IPS DF 6.9 (cell line): Measurements from ENCODE around the gene AIMP2.
"Not testable (repeated sequence)": the region's sequence is repeated elsewhere in the genome, so short reads cannot be mapped to it uniquely, and the experiment has no call there.

Source experiments
- DNase-seq: peaks from one replicate; pipeline ENCODE4 v3.0.0-alpha.2; 2013; ENCODE audit warnings: low read depth, low spot score
- H3K27ac ChIP-seq: one replicate; pipeline ENCODE4 v1.5.1; 2013; ENCODE audit warnings: low read length, control low read depth
- H3K27me3 ChIP-seq: 2 replicates; pipeline ENCODE4 v1.6.1; 2013; ENCODE audit warnings: mild to moderate bottlenecking, low read length; ENCODE audit not compliant: control insufficient read depth, insufficient read depth
- H3K36me3 ChIP-seq: 2 replicates; pipeline ENCODE4 v1.6.1; 2013; ENCODE audit warnings: low read length; ENCODE audit not compliant: control insufficient read depth, insufficient read depth
- H3K4me1 ChIP-seq: 2 replicates; pipeline ENCODE4 v1.6.1; 2013; ENCODE audit warnings: low read length; ENCODE audit not compliant: control insufficient read depth, insufficient read depth
- H3K4me3 ChIP-seq: 2 replicates; pipeline ENCODE4 v1.5.1; 2013; ENCODE audit warnings: mild to moderate bottlenecking, low read length
- H3K9me3 ChIP-seq: 2 replicates; pipeline ENCODE4 v1.6.1; 2013; ENCODE audit warnings: low read length, inconsistent platforms; ENCODE audit not compliant: control insufficient read depth, insufficient read depth
- WGBS: extraction: QIAGEN DNeasy Blood & Tissue Kit; methylation state at CpG from one replicate; pipeline ENCODE4 v1.1.7; 2013; ENCODE audit warnings: mixed read lengths, missing lambda C conversion rate; ENCODE audit not compliant: insufficient read length, insufficient coverage; 5-methylcytosine and 5-hydroxymethylcytosine counted together

Gene AIMP2

DNA sequence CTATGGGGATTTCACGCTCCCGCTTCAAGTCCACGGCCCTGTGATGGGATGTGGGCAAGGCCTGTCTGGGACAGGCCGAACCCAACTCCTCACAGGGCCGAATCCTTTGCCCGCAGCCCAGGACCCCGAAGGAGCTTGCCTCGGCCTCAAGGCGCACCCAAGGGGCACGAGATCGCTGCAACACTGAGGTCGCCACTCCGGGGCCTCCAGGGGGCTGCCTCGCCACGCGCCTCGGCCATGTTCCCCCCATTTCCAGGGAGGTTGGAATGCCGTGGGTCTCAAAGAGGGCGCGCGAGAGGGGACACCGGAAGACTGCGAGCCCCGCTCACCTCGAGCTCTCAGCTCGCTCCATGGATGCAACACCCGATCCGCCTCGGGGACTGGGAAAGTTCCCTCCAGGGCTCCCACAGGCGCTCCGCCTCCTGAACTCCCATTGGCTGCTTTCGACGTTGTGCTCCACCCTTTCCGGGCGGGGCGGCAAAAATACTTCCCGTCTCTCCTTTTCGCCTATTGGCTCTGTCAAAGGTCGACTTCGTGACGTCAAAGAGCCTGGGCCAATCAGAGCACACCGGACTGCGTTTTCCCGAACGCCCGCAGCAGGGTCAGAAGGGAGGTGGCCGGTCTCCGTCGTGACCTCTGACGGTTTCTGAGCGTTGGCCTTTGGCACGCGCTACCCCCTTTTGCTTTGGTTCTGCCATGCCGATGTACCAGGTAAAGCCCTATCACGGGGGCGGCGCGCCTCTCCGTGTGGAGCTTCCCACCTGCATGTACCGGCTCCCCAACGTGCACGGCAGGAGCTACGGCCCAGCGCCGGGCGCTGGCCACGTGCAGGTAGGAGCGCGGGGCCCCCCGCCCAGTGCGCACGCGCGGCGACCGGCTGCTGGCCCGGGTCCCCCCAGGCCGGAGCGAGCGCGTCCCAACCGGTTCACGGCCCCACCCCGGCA is at the start of gene AIMP2, which contains the start of gene PMS2:
AIMP2 (plus strand) TSS at position 605 of the 944 bp plus-strand sequence; CDS start at position 697, 92 bp downstream.
PMS2 (minus strand) TSS at position 382 of the 944 bp plus-strand sequence; CDS start at position 352, 30 bp downstream.
- no CpG with 5 or more reads among the region's 84 CpGs for WGBS
- DNase-seq = peak; percentile 97
- peaks cover 6% of the 10 kb centered on the region; the same call in 1 of the 2 replicates for H3K36me3 ChIP-seq
- no peaks in the 10 kb centered on the region for H3K4me1 ChIP-seq
- H3K9me3 ChIP-seq = no peaks in the 10 kb centered on the region
- H3K27ac ChIP-seq = no peak within 1 kb of the TSS
- H3K27me3 ChIP-seq = no peaks in the 10 kb centered on the region
- peak within 1 kb of the TSS; percentile 87 for H3K4me3 ChIP-seq

DNA sequence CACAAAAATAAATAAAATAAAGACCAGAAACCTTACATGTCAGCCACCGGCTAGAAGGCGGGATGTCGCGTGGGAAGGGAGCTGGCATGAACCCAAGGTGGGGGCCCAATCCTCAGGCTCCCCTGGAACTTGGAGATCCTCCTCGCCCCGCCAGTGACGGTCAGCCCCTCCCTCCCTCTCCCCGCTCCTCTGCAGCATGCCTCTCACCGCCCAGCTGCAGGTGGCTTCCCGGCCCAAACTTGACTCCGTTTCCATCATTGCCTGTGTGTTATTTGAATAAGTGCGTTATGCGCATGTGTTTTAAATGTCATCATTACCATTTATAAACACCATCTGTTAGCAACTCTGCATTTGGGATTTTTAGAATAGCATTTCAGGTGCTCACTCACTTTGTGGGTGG is 45.9 kb upstream of the AIMP2 start:
- DNase-seq, H3K4me3 ChIP-seq, H3K27ac ChIP-seq, H3K27me3 ChIP-seq, H3K4me1 ChIP-seq, H3K9me3 ChIP-seq, H3K36me3 ChIP-seq: not testable (repeated sequence)
- no CpG with 5 or more reads among the region's 13 CpGs for WGBS

DNA sequence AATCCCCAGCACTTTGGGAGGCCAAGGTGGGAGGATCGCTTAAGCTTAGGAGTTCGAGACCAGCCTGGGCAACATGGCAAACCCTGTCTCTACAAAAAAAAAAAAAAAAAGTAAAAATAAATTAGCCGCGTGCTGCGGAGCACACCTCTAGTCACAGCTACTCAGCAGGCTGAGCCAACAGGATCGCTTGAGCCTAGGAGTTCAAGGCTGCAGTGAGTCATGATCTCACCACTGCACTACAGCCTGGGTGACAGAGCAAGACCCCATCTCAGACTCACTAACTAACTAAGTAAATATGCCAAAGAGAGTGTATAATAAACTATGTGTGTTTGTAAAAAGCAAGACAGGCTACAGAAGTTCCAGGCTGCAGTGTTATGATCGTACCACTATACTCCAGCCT is 45.3 kb upstream of the AIMP2 start:
- DNase-seq, H3K27ac ChIP-seq, H3K36me3 ChIP-seq, H3K27me3 ChIP-seq, H3K4me3 ChIP-seq, H3K4me1 ChIP-seq, H3K9me3 ChIP-seq: not testable (repeated sequence)
- no CpG with 5 or more reads among the region's 7 CpGs for WGBS

DNA sequence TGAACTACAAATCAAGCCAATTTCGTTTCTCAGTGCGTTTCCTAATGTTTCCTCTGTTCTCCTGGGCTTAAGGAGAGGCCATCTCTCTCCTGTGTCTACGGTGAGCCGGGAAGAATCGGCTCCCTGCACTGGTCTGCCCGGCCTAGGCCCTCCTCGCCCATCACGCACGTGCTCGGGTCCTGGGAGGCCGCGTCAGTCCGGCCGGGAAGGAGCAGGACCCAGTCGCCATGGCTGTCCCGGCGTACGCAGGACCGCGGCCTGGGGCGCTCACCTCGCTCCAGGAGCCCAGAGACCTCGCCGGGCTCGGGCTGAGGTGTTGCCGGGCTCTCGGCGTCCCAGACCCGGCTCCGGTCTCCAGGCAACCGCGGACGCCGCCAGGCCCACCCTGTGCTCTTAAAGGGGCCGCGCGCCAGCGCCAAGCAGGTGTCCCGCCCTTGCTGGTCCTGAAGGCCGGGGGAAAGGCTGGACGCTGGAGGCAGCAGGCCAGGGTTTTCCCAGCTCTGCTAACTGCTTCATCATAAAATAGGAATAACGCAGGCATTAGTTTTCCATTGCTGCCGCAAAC is 38.6 kb upstream of the AIMP2 start, which contains the start of gene RSPH10B:
RSPH10B (minus strand) TSS at position 343 of the 565 bp plus-strand sequence. CDS start 3,573 bp downstream, outside the sequence.
- not testable (repeated sequence) for H3K27ac ChIP-seq, H3K36me3 ChIP-seq, H3K9me3 ChIP-seq, H3K4me1 ChIP-seq, H3K27me3 ChIP-seq
- WGBS = no CpG with 5 or more reads among the region's 43 CpGs
- DNase-seq = peak; percentile 1
- peak within 1 kb of the TSS; percentile 18; the same call in 1 of the 2 replicates for H3K4me3 ChIP-seq

DNA sequence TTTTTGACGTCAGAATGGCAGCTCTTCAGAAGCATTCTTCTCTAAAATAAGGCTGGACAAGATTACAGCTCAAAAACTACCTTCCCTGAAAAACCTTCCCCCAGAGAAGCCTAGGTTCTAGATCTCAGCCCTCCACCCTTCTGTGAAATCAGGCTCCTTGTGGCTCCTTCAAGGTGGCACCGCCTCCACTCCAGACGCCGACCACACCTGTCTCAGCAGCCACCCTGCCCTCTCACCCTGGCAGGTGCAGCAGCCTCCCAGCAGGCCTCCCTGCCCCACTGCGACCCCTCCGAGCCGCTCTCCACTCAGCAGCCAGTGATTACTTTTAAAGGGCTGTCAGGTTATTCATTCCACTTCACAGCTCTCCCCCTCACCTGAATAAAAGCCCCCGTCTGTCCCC is 35.5 kb upstream of the AIMP2 start:
- not testable (repeated sequence) for H3K4me3 ChIP-seq, H3K9me3 ChIP-seq, H3K27ac ChIP-seq, H3K27me3 ChIP-seq, DNase-seq, H3K36me3 ChIP-seq, H3K4me1 ChIP-seq
- no CpG with 5 or more reads among the region's 8 CpGs for WGBS

DNA sequence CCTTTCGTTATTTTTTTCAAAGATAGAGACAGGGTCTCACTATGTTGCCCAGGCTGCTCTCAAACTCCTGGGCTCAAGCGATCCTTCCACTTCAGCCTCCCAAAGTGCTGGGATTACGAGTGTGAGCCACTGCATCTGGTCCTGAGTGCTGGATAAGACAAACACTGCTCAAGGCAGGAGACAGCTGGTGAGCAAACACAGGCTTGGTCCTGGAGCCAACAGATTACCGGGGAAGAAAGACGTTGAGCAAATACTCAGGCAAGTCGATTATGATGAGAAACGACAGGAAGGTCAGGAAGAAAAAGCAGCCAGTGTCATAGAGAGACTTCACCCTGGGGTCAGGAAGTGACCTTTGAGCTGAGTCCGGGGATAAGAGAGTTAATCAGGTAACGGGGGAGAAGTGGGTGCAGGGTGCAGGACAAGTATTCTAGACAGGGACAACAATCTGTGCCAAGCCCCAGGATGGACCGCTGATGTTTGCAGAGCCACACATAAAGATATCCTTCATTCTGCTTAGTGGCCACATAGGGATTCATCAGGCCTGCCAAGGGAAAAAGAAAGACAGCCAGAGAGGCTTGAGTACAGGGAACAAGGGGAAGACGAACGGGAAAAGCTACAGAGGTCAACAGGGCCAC is 29.3 kb upstream of the AIMP2 start:
- H3K9me3 ChIP-seq, DNase-seq, H3K4me3 ChIP-seq, H3K36me3 ChIP-seq, H3K27me3 ChIP-seq, H3K27ac ChIP-seq, H3K4me1 ChIP-seq: not testable (repeated sequence)
- no CpG with 5 or more reads among the region's 12 CpGs for WGBS

DNA sequence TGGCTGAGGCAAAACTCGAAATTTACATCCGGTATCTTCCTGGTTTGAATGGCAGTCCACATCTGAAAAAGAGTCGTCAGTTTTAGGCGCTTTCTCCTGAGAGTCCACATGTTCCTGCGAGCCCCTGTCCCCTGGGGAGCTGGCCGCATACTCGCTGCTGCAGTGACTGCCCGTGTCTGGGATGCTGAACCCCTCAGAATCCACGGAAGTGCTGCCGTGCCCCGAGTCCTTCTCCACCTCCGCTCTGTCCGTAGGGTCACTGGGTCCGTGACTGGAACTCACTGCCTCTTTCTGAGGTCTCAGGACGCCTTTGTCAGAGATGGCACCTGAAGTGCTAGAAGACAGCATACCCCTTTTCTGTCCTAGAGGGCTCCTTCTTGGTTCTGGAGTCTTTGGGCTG is 22.0 kb upstream of the AIMP2 start:
- H3K4me3 ChIP-seq, H3K9me3 ChIP-seq, H3K36me3 ChIP-seq, H3K4me1 ChIP-seq, H3K27me3 ChIP-seq, H3K27ac ChIP-seq, DNase-seq: not testable (repeated sequence)
- WGBS = no CpG with 5 or more reads among the region's 15 CpGs

DNA sequence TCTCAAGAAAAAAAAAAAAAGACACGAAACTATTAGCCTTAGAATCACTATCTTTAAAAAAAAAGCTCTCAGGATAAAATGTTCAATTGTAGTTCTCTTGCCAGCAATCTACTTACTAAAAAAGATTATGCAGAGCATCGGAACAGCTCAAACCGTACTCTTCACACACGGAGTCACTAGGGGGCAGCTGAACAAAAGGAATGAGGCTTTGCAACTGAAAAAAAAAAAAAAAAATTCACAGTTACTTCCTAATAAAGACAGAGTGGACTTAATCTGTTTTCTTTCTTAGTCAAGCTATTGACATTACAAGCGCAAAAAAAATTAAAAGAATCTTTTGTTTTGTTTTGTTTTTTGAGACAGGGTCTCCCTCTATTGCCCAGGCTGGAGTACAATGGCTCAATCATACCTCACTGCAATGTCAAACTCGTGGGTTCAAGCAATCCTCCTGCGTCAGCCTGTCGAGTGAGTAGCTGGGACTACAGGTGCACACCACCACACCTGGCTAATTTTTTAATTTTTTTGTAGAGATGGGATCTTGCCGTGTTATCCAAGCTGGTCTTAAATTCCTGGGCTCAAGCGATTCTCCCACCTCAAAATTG is 11.8 kb upstream of the AIMP2 start:
- Histone ChIP-seq H3K36me3 (peaks cover 2% of the 10 kb centered on the region; the same call in 1 of the 2 replicates), H3K27me3 (no peaks in the 10 kb centered on the region), H3K4me1 (no peaks in the 10 kb centered on the region), H3K9me3 (no peaks in the 10 kb centered on the region), H3K4me3 (no peak overlapping the region), H3K27ac (no peak overlapping the region)
- WGBS = no CpG with 5 or more reads among the region's 10 CpGs
- DNase-seq = no peak

DNA sequence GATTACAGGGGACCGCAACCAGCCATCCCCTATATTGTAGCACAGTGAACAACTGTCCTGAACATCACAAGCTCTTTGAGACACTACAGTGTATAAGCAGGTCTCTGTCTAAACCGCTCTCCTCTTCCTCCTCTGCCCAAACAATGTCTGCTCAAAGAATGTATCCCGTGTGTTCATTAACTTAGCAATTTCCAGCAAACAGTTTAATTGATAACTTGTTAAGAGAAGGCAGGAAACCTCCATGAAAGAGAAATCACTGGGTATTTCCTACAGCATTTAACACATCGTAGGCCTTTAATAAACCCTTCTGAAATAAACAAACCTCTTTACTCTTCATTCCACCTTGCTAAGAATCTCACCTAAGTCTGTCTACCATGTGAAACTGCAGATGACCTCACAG is 1.7 kb upstream of the AIMP2 start:
- DNase-seq = no peak
- Histone ChIP-seq H3K27ac (no peak overlapping the region), H3K27me3 (no peaks in the 10 kb centered on the region), H3K4me3 (no peak overlapping the region), H3K4me1 (no peaks in the 10 kb centered on the region), H3K9me3 (no peaks in the 10 kb centered on the region), H3K36me3 (no peaks in the 10 kb centered on the region; the same call in 1 of the 2 replicates)
- no CpG with 5 or more reads among the region's 4 CpGs for WGBS
